ENCODE data around the gene FLAD1. TPM values are rescaled to one million over a fixed set of nuclear protein-coding genes. Genes with fewer than 3 reads are reported as not detected.
A peak's percentile ranks its signal among the peaks of the same experiment; 100 is the strongest.

Gene FLAD1
- total and polyA plus RNA-seq, 2 of the 8 experiments (the other 6 are each of a cell fraction or from before 2014, with no cell fraction given), result 104 to 143 TPM

DNA sequence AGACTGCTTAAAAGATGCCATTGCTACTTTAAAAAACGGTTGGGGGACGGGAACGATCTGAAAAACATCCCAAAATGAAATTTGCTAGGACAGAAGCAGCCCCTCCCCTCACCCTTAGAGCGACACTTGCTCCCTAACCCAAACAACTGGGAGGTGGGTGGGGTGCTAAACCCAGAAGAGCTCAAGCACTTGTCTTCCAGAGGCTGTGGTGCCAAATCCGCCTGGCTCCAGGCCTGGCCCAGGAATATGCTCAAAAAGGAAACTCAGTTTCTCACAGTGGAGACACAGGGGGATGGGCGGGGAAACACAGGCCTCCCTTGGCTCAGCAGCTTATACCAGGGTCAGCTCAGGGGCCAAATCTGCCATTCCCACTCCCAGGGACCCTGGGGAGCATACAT lies 26.6 kb upstream of the FLAD1 start:
- Histone ChIP-seq H3K23ac (ENCODE audit: insufficient read length) (no peak overlapping the region), H4K91ac (replicated peaks; ENCODE audit: insufficient read length, low read length) (no peak overlapping the region), H3K4me3 (ENCODE audit: extremely low read depth in 1 of 4, insufficient read depth in 2 of 4, low read depth in 3 of 4, low read length in 4 of 4) (peak overlapping the region; percentile 60 to 77 (median 66); a peak in 7 of 8 replicates), H2AFZ (ENCODE audit: low read length) (no peak overlapping the region), H3K27me3 (replicated peaks in 1 of 4; ENCODE audit: control insufficient read depth in 3 of 4, extremely low read depth in 1 of 4, insufficient read depth in 3 of 4, low read length in 3 of 4) (no peaks in the 10 kb centered on the region; a peak in 2 of 7 replicates), H2BK15ac (ENCODE audit: low read length) (no peak overlapping the region), H4K5ac (ENCODE audit: insufficient read length, low read depth, low read length) (no peak overlapping the region), H3K56ac (replicated peaks; ENCODE audit: insufficient read length, low read depth, low read length) (peak overlapping the region; percentile 14), H2BK120ac (replicated peaks; ENCODE audit: low read depth, low read length) (no peak overlapping the region), H3K23me2 (ENCODE audit: low read depth, low read length) (peaks cover 5% of the 10 kb centered on the region), H3K79me1 (ENCODE audit: low read depth, low read length) (peaks cover 10% of the 10 kb centered on the region), H2BK12ac (ENCODE audit: low read depth, low read length) (no peak overlapping the region; the same call in 1 of the 2 replicates), H3K9me3 (ENCODE audit: insufficient read depth in 2 of 2, low read depth in 1 of 2, low read length in 1 of 2) (no peaks in the 10 kb centered on the region), H3K4me2 (ENCODE audit: insufficient read depth in 1 of 2, low read depth in 2 of 2, low read length in 2 of 2) (peak overlapping the region; percentile 92 to 93), H4K20me1 (replicated peaks in 1 of 2; ENCODE audit: control insufficient read depth in 1 of 2, insufficient read depth in 2 of 2, low read length in 2 of 2) (peaks cover 1 to 10% of the 10 kb centered on the region in 2 experiments), H3K27ac (ENCODE audit: low read depth, low read length) (peak overlapping the region; percentile 62; the same call in 1 of the 2 replicates), H3K9ac (replicated peaks in 1 of 4; ENCODE audit: extremely low read depth in 1 of 4, low read depth in 3 of 4, low read length in 3 of 4) (peak overlapping the region in 2 of 4 experiments; percentile 82 to 87; a peak in 4 of 7 replicates), H3K36me3 (ENCODE audit: control insufficient read depth in 2 of 4, insufficient read depth in 4 of 4, low read length in 3 of 4) (peaks cover 3 to 5% (median 4%) of the 10 kb centered on the region in 4 experiments; a peak in 5 of 8 replicates), H3K4ac (replicated peaks; ENCODE audit: insufficient read length, low read depth, low read length) (no peak overlapping the region), H3K4me1 (replicated peaks in 1 of 4; ENCODE audit: control insufficient read depth in 3 of 4, insufficient read depth in 4 of 4, low read length in 3 of 4) (peaks cover 4 to 28% (median 9%) of the 10 kb centered on the region in 4 experiments), H2BK20ac (ENCODE audit: low read length) (no peak overlapping the region), H3K14ac (ENCODE audit: insufficient read length) (no peak overlapping the region), H3K18ac (ENCODE audit: extremely low read depth, low read length) (no peak overlapping the region), H2AK5ac (ENCODE audit: low read depth, low read length) (no peak overlapping the region), H4K8ac (ENCODE audit: extremely low read depth, insufficient read depth, low read length) (no peak overlapping the region), H3K79me2 (ENCODE audit: control insufficient read depth in 1 of 2, insufficient read depth in 2 of 2, low read length in 2 of 2) (peaks cover 0 to 17% of the 10 kb centered on the region in 2 experiments), H2BK5ac (ENCODE audit: low read depth, low read length) (no peak overlapping the region)
- 10% methylated on average over 6 of the region's 6 CpGs; no CpG with 5 or more reads in 1 of the 2 experiments for WGBS, 2 experiments (ENCODE audit: extremely low coverage in 1 of 2, insufficient coverage in 1 of 2, insufficient read length in 1 of 2, insufficient replicate concordance in 2 of 2, low coverage in 1 of 2, low lambda C conversion rate in 2 of 2, missing lambda C conversion rate in 1 of 2)
- TF ChIP-seq RXRA (IDR thresholded peaks at IDR 0.05; ENCODE audit: insufficient read depth, low read depth, low read length) (no peak), CHD2 (IDR thresholded peaks at IDR 0.05; ENCODE audit: low read length) (peak; percentile 8; the same call in 1 of the 2 replicates)
- TF ChIP-seq, protein P1, sequence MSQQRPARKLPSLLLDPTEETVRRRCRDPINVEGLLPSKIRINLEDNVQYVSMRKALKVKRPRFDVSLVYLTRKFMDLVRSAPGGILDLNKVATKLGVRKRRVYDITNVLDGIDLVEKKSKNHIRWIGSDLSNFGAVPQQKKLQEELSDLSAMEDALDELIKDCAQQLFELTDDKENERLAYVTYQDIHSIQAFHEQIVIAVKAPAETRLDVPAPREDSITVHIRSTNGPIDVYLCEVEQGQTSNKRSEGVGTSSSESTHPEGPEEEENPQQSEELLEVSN (IDR thresholded peaks at IDR 0.05), result no peak
- FAIRE-seq (no peak), DNase-seq (ENCODE audit: low read depth in 1 of 2, low spot score in 2 of 2) (no peak)
- CTCF ChIA-PET (ENCODE audit: partially characterized antibody), result interaction anchor here (0.9 to 9.8 kb wide), 16 partner anchors 10 to 397 kb away, joined by 3 to 132 read pairs (median 6); partner anchors contain the start of genes FLAD1, LENEP, PMVK and SHC1
- POLR2A ChIA-PET (ENCODE audit: partially characterized antibody), result interaction anchor here (1.0 to 18.6 kb wide), 10 partner anchors 16 to 239 kb away, joined by 3 to 662 read pairs (median 6); partner anchors contain the start of genes ADAM15, CKS1B, FLAD1 and LENEP

Measured in H1 (cell line).